ENCODE results near the gene BEST3. TPM values are rescaled to one million over a fixed set of nuclear protein-coding genes. Genes with fewer than 3 reads are reported as not detected.
"Not testable (repeated sequence)": the region's sequence is repeated elsewhere in the genome, so short reads cannot be mapped to it uniquely, and the experiment has no call there.

BEST3 gene
- polyA plus RNA-seq, 5 donors, result 0.22 to 2.8 (median 0.50) TPM

- no peak for DNase-seq
These were observed 45.4 kb downstream of the BEST3 start for GRCh38 chr12:69653703-69654102.

- DNase-seq, result no peak
These were observed 47.2 kb downstream of the BEST3 start for GRCh38 chr12:69651922-69652321.

- DNase-seq, result no peak
These were observed 49.6 kb downstream of the BEST3 start for GRCh38 chr12:69649529-69649928.

- no peak for DNase-seq
These were observed 50.6 kb downstream of the BEST3 start for GRCh38 chr12:69648476-69648875.

GRCh38 chr12:69647178-69647577 is 51.9 kb downstream of the BEST3 start:
- DNase-seq, result no peak

GRCh38 chr12:69645031-69645430 is 54.1 kb downstream of the BEST3 start:
- DNase-seq, result no peak

GRCh38 chr12:69644511-69644910 is 54.6 kb downstream of the BEST3 start:
- DNase-seq, result no peak

- DNase-seq, result no peak
These were observed 56.6 kb downstream of the BEST3 start for GRCh38 chr12:69642531-69642930.

GRCh38 chr12:69641546-69641945 is 57.6 kb downstream of the BEST3 start:
- no peak for DNase-seq

GRCh38 chr12:69639400-69640016 is 59.6 kb downstream of the BEST3 start:
- peak; percentile 23 to 55 for DNase-seq

- no peak for DNase-seq
These were observed 66.0 kb downstream of the BEST3 start for GRCh38 chr12:69633061-69633460.

- DNase-seq, result no peak
These were observed 68.9 kb downstream of the BEST3 start for GRCh38 chr12:69630191-69630590.

- no peak for DNase-seq
These were observed 71.6 kb downstream of the BEST3 start for GRCh38 chr12:69627501-69627900.

GRCh38 chr12:69623970-69624369 is 75.1 kb downstream of the BEST3 start:
- DNase-seq, result peak; percentile 8 to 14

- DNase-seq, result no peak
These were observed 77.6 kb downstream of the BEST3 start for GRCh38 chr12:69621551-69621950.

- DNase-seq, result no peak
These were observed 78.2 kb downstream of the BEST3 start for GRCh38 chr12:69620921-69621320.

GRCh38 chr12:69620077-69620476 is 79.0 kb downstream of the BEST3 start:
- no peak for DNase-seq

GRCh38 chr12:69619050-69619449 is 80.1 kb downstream of the BEST3 start:
- no peak for DNase-seq

- no peak for DNase-seq
These were observed 83.1 kb downstream of the BEST3 start for GRCh38 chr12:69616025-69616424.

- DNase-seq, result no peak
These were observed 85.8 kb downstream of the BEST3 start for GRCh38 chr12:69613351-69613750.

GRCh38 chr12:69610729-69611128 is 88.4 kb downstream of the BEST3 start, which contains the start of gene LRRC10:
TSS of gene LRRC10 (minus strand) at chr12:69610907. CDS start at chr12:69610838, 69 bp downstream.
- DNase-seq, result no peak

- DNase-seq, result no peak
These were observed 89.0 kb downstream of the BEST3 start for GRCh38 chr12:69610126-69610525.

GRCh38 chr12:69608114-69608513 is 91.0 kb downstream of the BEST3 start:
- DNase-seq, result no peak

GRCh38 chr12:69604275-69604674 is 94.8 kb downstream of the BEST3 start:
- DNase-seq, result not testable (repeated sequence)

Data from right lung (tissue), 5 donors.